Measurements from ENCODE around the gene TECTB. TPM values are rescaled to one million over a fixed set of nuclear protein-coding genes. Genes with fewer than 3 reads are reported as not detected.
"Not testable (repeated sequence)": the region's sequence is repeated elsewhere in the genome, so short reads cannot be mapped to it uniquely, and the experiment has no call there.

Gene TECTB
- not detected in 2 replicates for total RNA-seq (2014; rRNA removed; shearing (Covaris generic))

- DNase-seq (ENCODE audit: low read depth): peak; percentile 9
Observed at GRCh38 chr10:112283100-112283499, at the start of gene TECTB. TSS of gene TECTB (plus strand) at chr10:112283400. CDS start at chr10:112283735, 335 bp downstream.

- no peak for DNase-seq (ENCODE audit: low read depth)
Observed at GRCh38 chr10:112235141-112235540, 48.1 kb upstream of the TECTB start.

- DNase-seq (ENCODE audit: low read depth): no peak
Observed at GRCh38 chr10:112235920-112236319, 47.3 kb upstream of the TECTB start.

GRCh38 chr10:112236486-112236885 is 46.7 kb upstream of the TECTB start:
- DNase-seq (ENCODE audit: low read depth): no peak

- DNase-seq (ENCODE audit: low read depth): no peak
Observed at GRCh38 chr10:112239347-112239746, 43.9 kb upstream of the TECTB start.

GRCh38 chr10:112240441-112240840 is 42.8 kb upstream of the TECTB start:
- no peak for DNase-seq (ENCODE audit: low read depth)

- DNase-seq (ENCODE audit: low read depth): no peak
Observed at GRCh38 chr10:112241651-112242341, 41.4 kb upstream of the TECTB start.

- no peak for DNase-seq (ENCODE audit: low read depth)
Observed at GRCh38 chr10:112242769-112243168, 40.4 kb upstream of the TECTB start.

- no peak for DNase-seq (ENCODE audit: low read depth)
Observed at GRCh38 chr10:112243713-112244112, 39.5 kb upstream of the TECTB start.

GRCh38 chr10:112244197-112244596 is 39.0 kb upstream of the TECTB start:
- DNase-seq (ENCODE audit: low read depth): no peak

GRCh38 chr10:112247791-112248190 is 35.4 kb upstream of the TECTB start:
- no peak for DNase-seq (ENCODE audit: low read depth)

GRCh38 chr10:112248584-112249295 is 34.5 kb upstream of the TECTB start:
- no peak for DNase-seq (ENCODE audit: low read depth)

- DNase-seq (ENCODE audit: low read depth): no peak
Observed at GRCh38 chr10:112249722-112250121, 33.5 kb upstream of the TECTB start.

GRCh38 chr10:112250555-112250954 is 32.6 kb upstream of the TECTB start:
- peak; percentile 50 for DNase-seq (ENCODE audit: low read depth)

- not testable (repeated sequence) for DNase-seq (ENCODE audit: low read depth)
Observed at GRCh38 chr10:112251238-112251637, 32.0 kb upstream of the TECTB start.

GRCh38 chr10:112258407-112258806 is 24.8 kb upstream of the TECTB start:
- DNase-seq (ENCODE audit: low read depth): no peak

- DNase-seq (ENCODE audit: low read depth): no peak
Observed at GRCh38 chr10:112259688-112260087, 23.5 kb upstream of the TECTB start.

- no peak for DNase-seq (ENCODE audit: low read depth)
Observed at GRCh38 chr10:112260831-112261230, 22.4 kb upstream of the TECTB start.

- no peak for DNase-seq (ENCODE audit: low read depth)
Observed at GRCh38 chr10:112261281-112261822, 21.8 kb upstream of the TECTB start.

- peak; percentile 31 for DNase-seq (ENCODE audit: low read depth)
Observed at GRCh38 chr10:112262546-112262945, 20.7 kb upstream of the TECTB start.

- no peak for DNase-seq (ENCODE audit: low read depth)
Observed at GRCh38 chr10:112265745-112266144, 17.5 kb upstream of the TECTB start.

- peak; percentile 12 for DNase-seq (ENCODE audit: low read depth)
Observed at GRCh38 chr10:112269266-112269665, 13.9 kb upstream of the TECTB start.

- DNase-seq (ENCODE audit: low read depth): no peak
Observed at GRCh38 chr10:112271982-112272381, 11.2 kb upstream of the TECTB start.
